OCI-LY7 (cell line): ENCODE data around the gene RALGAPA2. TPM values are rescaled to one million over a fixed set of nuclear protein-coding genes. Genes with fewer than 3 reads are reported as not detected.

Source experiments
- BruUV-seq: library from RNA; stranded (reverse); fragments of 400-500 nt; replicated peaks from 2 replicates; lab custom pipeline; 2021; lab: Mats Ljungman, UMichigan
- CTCF ChIA-PET: fragments of 300-600 bp; sonication (Branson Sonifier 250); formaldehyde crosslinking; loops from one replicate; lab custom pipeline; 2022; ENCODE audit warnings: antibody characterized with exemption; ENCODE audit not compliant: unreplicated experiment; lab: Charles Lee
- POLR2A ChIA-PET: fragments of 300-600 bp; sonication (Branson Sonifier 250); formaldehyde crosslinking; loops from one replicate; lab custom pipeline; 2022; ENCODE audit warnings: antibody characterized with exemption; lab: Charles Lee
- DNase-seq: peaks from one replicate; pipeline ENCODE4 v3.0.0-alpha.2; 2015; ENCODE audit warnings: low spot score
- H2AFZ ChIP-seq: fragments of 200-600 bp; sonication (generic), shearing (Covaris generic); 2 replicates; pipeline ENCODE4 v1.6.1; 2014; ENCODE audit warnings: mild to moderate bottlenecking, antibody characterized with exemption, low read length, moderate library complexity
- H3K27ac ChIP-seq: fragments of 200-600 bp; sonication (generic); 2 replicates; pipeline ENCODE4 v1.5.1; 2014; ENCODE audit warnings: mixed run types, low read depth, mild to moderate bottlenecking, moderate library complexity, low read length, inconsistent platforms; ENCODE audit not compliant: poor library complexity, severe bottlenecking
- H3K36me3 ChIP-seq: fragments of 200-600 bp; sonication (generic); 2 replicates; pipeline ENCODE4 v1.6.1; 2014; ENCODE audit warnings: mild to moderate bottlenecking, antibody characterized with exemption, low read length, moderate library complexity, mixed read lengths; ENCODE audit not compliant: insufficient read depth
- H3K4me1 ChIP-seq: fragments of 200-600 bp; sonication (generic); 2 replicates; pipeline ENCODE4 v1.5.1; 2014; ENCODE audit warnings: mild to moderate bottlenecking, low read length; ENCODE audit not compliant: insufficient read depth, poor library complexity, severe bottlenecking
- H3K4me2 ChIP-seq: fragments of 200-600 bp; sonication (generic); 2 replicates; pipeline ENCODE4 v1.6.1; 2014; ENCODE audit warnings: mild to moderate bottlenecking, low read length
- H3K4me3 ChIP-seq: fragments of 200-600 bp; sonication (generic); 2 replicates; pipeline ENCODE4 v1.5.1; 2014; ENCODE audit warnings: mild to moderate bottlenecking, low read depth, low read length; ENCODE audit not compliant: poor library complexity, severe bottlenecking
- H3K79me2 ChIP-seq: fragments of 200-600 bp; sonication (generic); 2 replicates; pipeline ENCODE4 v1.6.1; 2016; ENCODE audit warnings: low read depth, mild to moderate bottlenecking, low read length, moderate library complexity, mixed read lengths; ENCODE audit not compliant: insufficient read depth
- H3K9me2 ChIP-seq: fragments of 200-600 bp; sonication (generic); 2 replicates; pipeline ENCODE4 v1.6.1; 2016; ENCODE audit warnings: mild to moderate bottlenecking, low read length, mixed read lengths; ENCODE audit not compliant: insufficient read depth
- H3K9me3 ChIP-seq: fragments of 200-600 bp; sonication (generic); 2 replicates; pipeline ENCODE4 v1.6.1; 2014; ENCODE audit warnings: mild to moderate bottlenecking, mixed run types, low read length, mixed read lengths
- H4K20me1 ChIP-seq: fragments of 200-600 bp; sonication (generic); 2 replicates; pipeline ENCODE4 v1.6.1; 2014; ENCODE audit warnings: mild to moderate bottlenecking, antibody characterized with exemption, low read length, moderate library complexity, mixed read lengths; ENCODE audit not compliant: insufficient read depth
- EZH2phosphoT487 ChIP-seq: fragments of 200-600 bp; sonication (generic); IDR thresholded peaks from 2 replicates; pipeline ENCODE4 v1.6.1; 2018; ENCODE audit warnings: low read depth, borderline replicate concordance, mild to moderate bottlenecking, mixed run types, antibody characterized with exemption, low read length, moderate library complexity, mixed read lengths
- intact Hi-C: fragments of 100-400 bp; cut with micrococcal nuclease; formaldehyde crosslinking; loops from one replicate; pipeline ENCODE4 v1.10.0; 2022; ENCODE audit not compliant: unreplicated experiment
- total RNA-seq, 2 experiments: library from RNA; depleted of rRNA in 1 of 2; stranded (reverse); fragments of >200 nt in 1 of 2; shearing (Covaris generic) in 1 of 2; gene quantifications; 2 replicates each; pipeline ENCODE4 v1.2.3, GENCODE V29; 2014 to 2022
- TF ChIP-seq, protein P1 (sequence below): fragments of 200-600 bp; sonication (generic); conservative IDR thresholded peaks from 2 replicates; pipeline ENCODE4 v1.5.1; 2014; ENCODE audit warnings: mild to moderate bottlenecking, antibody characterized with exemption, low read length, moderate library complexity, mixed read lengths

The RALGAPA2 gene
- total RNA-seq, 2 experiments from 2014 or later: 9.1 to 17.8 TPM

DNA sequence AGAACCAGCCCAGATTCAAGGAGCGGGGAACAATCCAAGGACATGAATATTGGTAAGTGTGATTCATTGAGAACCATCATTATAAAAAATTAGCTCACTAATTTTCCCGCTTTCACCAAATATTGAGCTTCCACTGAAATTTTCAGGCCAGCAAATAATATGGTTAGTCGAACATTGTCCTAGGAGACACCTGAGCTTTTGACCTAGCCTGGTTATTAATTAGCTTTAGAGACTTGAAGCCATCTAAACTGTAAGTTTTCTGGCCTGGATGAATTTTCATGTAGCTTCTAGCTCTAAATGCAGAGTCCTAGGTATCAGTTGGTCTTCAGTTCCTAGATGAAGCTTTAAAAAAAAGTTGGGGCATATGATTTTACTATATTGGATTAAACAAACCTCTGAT is 17.1 kb upstream of the RALGAPA2 start:
- Histone ChIP-seq H3K79me2 (no peaks in the 10 kb centered on the region), H3K36me3 (no peaks in the 10 kb centered on the region), H3K4me3 (no peak overlapping the region), H3K9me2 (no peaks in the 10 kb centered on the region), H2AFZ (no peak overlapping the region), H3K27ac (no peak overlapping the region), H3K9me3 (no peaks in the 10 kb centered on the region), H3K4me2 (no peak overlapping the region), H4K20me1 (no peaks in the 10 kb centered on the region), H3K4me1 (no peaks in the 10 kb centered on the region)
- ChIA-PET POLR2A (no interaction called here), CTCF (no interaction called here)
- DNase-seq: no peak
- TF ChIP-seq, protein P1, sequence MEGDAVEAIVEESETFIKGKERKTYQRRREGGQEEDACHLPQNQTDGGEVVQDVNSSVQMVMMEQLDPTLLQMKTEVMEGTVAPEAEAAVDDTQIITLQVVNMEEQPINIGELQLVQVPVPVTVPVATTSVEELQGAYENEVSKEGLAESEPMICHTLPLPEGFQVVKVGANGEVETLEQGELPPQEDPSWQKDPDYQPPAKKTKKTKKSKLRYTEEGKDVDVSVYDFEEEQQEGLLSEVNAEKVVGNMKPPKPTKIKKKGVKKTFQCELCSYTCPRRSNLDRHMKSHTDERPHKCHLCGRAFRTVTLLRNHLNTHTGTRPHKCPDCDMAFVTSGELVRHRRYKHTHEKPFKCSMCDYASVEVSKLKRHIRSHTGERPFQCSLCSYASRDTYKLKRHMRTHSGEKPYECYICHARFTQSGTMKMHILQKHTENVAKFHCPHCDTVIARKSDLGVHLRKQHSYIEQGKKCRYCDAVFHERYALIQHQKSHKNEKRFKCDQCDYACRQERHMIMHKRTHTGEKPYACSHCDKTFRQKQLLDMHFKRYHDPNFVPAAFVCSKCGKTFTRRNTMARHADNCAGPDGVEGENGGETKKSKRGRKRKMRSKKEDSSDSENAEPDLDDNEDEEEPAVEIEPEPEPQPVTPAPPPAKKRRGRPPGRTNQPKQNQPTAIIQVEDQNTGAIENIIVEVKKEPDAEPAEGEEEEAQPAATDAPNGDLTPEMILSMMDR: no peak
- no peak for TF ChIP-seq EZH2phosphoT487
- intact Hi-C loops: no loop called here
- BruUV-seq: no TSS peak

DNA sequence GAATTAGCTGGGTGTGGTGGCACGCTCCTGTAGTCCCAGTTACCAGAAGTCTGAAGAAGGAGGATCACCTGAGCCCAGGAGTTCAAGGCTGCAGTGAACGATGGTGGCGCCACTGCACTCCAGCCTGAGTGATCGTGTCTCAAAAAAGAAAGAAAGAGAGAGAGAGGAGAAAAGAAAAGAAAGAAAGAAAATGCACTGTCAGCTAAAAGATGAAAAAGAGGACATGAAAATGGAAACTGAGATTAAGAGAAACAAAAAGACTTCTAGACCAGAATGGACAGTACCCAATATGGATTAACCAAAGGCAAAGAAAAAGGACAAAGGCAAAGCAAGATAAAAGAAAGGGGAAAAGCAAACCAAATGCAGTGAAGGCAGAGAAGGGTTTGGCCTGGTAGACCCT is 9.0 kb upstream of the RALGAPA2 start:
- no peaks in the 10 kb centered on the region for H4K20me1 ChIP-seq
- no TSS peak for BruUV-seq
- no peak overlapping the region for H3K4me3 ChIP-seq
- TF ChIP-seq EZH2phosphoT487: no peak
- TF ChIP-seq, protein P1: 0 out of 2 replicates have a peak, but pooled peaks have one; percentile 15
- POLR2A ChIA-PET: interaction anchor here (0.9 kb wide), 1 partner anchor 14 kb away, joined by 4 read pairs; no protein-coding TSS in a partner anchor
- no peaks in the 10 kb centered on the region for H3K36me3 ChIP-seq
- no peak for DNase-seq
- no peaks in the 10 kb centered on the region for H3K9me3 ChIP-seq
- no peak overlapping the region for H3K27ac ChIP-seq
- intact Hi-C loops: no loop called here
- H3K9me2 ChIP-seq: no peaks in the 10 kb centered on the region
- no peaks in the 10 kb centered on the region for H3K79me2 ChIP-seq
- no peak overlapping the region for H2AFZ ChIP-seq
- no peaks in the 10 kb centered on the region for H3K4me1 ChIP-seq
- CTCF ChIA-PET: no interaction called here
- H3K4me2 ChIP-seq: no peak overlapping the region

DNA sequence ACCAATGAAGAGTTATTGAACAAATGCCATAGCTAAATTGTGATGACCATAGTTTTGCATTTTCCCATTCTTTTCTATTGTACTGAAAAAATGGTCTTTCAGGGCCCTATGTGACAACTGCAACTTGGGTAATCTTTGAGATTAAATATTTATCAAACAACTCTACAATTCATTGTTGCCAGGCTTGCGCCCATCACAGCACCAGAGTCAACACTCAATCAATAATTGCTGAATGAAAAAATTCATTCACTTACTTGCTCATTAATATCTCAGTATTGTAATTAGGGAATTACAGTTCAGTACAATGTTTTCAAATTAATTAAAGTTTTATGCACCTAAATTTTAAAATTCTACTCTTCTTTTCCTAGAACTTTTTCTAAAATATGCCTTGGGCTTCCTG is 7.7 kb upstream of the RALGAPA2 start:
- Histone ChIP-seq H4K20me1 (no peaks in the 10 kb centered on the region), H3K79me2 (no peaks in the 10 kb centered on the region), H3K4me1 (no peaks in the 10 kb centered on the region), H3K9me2 (no peaks in the 10 kb centered on the region), H3K9me3 (no peaks in the 10 kb centered on the region), H3K4me2 (no peak overlapping the region), H3K4me3 (no peak overlapping the region), H2AFZ (no peak overlapping the region), H3K36me3 (no peaks in the 10 kb centered on the region), H3K27ac (no peak overlapping the region)
- POLR2A ChIA-PET: interaction anchor here (0.7 kb wide), 1 partner anchor 179 kb away, joined by 3 read pairs; no protein-coding TSS in a partner anchor
- TF ChIP-seq, protein P1: no peak
- TF ChIP-seq EZH2phosphoT487: no peak
- no peak for DNase-seq
- intact Hi-C loops: no loop called here
- no TSS peak for BruUV-seq
- CTCF ChIA-PET: no interaction called here
